NCI-H2196 (cell line): ENCODE measurements around the gene GPR17.

ENCODE experiments used
- DNase-seq: peaks from one replicate; lab custom pipeline; 2025; ENCODE audit not compliant: unreplicated experiment; lab: John Stamatoyannopoulos, UW

GPR17 gene

DNA sequence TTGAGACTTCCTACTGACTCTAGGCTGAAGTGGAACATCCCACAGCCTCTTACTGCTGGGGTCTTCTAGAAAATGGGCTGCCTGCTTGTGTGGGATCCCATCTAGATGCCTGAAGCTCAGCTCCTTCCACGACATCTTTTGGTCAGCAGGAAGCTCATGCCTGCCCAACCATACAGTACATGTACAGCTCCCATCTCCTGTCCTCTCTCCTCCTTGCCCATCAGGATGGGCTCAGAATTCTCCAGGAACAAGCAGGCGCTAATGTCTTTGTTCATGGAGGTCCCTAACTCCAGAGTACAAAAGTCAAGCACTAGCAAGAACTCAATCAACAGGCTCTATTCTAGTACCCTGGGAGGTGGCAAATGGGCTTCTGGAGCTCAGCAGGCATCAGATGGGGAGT, 31.7 kb upstream of the GPR17 start:
- no peak for DNase-seq

DNA sequence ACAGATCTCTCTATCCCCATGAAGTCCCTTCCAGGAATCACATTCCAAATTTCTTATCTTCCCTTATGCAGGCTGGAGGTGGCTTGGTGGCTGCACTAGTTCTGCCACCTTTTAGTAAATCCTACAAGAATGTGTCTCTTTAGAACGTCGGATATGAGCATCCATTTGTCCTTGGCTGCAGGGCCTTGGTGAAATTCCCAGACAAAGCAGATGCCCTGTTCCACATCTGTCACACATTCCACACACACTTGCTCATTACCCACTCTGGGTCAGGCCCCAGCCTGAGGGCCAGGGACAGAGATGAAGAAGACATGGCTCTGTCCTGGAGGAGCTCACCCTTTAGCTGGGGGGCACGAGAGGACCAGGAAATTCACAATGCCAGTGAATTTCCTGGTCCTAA, 31.2 kb upstream of the GPR17 start:
- DNase-seq: no peak

DNA sequence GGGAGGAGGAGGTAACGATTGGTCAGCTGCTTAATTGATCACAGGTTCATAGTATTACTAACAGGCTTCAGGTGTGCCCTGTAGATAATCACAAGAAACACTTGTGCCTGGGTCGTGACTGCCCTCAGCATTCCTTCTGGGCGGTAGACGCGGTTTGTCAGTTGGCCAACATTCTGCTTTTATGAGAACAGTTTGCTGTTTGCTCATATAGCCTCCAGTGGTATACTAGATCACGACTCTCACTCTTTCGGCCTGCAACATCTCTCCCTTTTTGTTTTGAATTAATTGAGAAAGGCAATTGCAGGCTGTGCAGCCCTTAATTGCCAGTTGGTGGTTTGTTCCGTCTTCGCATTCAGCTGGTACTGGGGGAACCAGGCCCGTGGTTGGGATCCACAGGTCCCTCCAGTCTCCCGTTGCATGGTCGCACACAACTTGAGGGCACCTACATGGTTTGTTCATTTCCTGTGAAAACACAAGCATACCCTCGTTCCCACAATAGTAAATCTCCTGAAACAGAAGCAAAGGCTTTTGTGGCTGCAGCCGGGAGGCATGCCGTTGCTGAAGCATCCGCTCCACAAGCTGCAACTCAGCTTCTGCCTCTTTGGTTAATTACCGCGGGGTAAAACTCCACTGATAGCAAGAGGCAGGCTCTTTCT, 30.3 kb upstream of the GPR17 start:
- DNase-seq: no peak

DNA sequence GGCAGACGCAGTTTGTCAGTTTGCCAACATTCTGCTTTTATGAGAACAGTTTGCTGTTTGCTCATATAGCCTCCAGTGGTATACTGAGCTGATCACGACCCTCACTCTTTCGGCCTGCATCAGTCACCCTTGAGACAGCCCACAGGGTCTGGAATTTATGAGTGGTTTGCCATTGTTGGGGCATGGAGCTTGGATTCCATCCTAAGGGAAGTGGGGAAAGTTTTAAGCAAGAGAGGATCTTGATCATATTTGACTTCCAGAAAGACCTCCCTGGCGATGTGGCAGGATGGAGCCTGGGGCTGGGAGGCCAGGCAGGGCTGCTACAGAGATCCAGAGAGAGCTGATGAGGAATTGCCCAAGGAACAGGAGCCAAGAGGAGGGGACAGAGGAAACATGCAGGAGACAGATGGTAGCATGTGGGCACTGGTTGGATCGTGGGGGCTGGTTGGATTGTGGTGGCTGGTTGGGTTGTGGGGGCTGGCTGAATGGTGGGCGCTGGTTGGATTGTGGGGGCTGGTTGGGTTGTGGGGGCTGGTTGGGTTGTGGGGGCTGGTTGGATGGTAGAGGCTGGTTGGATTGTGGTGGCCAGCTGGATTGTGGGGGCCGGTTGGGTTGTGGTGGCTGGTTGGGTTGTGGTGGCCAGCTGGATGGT, 27.3 kb upstream of the GPR17 start:
- DNase-seq: no peak

DNA sequence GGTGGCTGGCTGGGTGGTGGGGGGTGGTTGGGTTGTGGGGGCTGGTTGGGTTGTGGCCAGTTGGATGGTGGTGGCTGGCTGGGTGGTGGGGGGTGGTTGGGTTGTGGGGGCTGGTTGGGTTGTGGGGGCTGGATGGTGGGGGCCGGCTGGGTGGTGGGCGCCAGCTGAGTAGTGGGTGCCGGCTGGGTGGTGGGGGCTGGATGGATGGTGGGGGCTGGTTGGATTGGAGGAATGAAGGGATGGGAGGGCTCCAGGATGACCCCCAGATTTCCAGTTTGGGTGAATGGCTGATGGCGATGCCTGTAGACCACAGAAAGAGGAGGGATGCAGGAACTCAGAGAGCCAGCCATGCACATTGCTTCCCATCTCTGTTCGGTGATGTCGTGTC, 26.8 kb upstream of the GPR17 start:
- no peak for DNase-seq

GRCh38 chr2:127619877-127620705, 25.9 kb upstream of the GPR17 start:
- no peak for DNase-seq

GRCh38 chr2:127620866-127621265, 25.1 kb upstream of the GPR17 start:
- no peak for DNase-seq

DNA sequence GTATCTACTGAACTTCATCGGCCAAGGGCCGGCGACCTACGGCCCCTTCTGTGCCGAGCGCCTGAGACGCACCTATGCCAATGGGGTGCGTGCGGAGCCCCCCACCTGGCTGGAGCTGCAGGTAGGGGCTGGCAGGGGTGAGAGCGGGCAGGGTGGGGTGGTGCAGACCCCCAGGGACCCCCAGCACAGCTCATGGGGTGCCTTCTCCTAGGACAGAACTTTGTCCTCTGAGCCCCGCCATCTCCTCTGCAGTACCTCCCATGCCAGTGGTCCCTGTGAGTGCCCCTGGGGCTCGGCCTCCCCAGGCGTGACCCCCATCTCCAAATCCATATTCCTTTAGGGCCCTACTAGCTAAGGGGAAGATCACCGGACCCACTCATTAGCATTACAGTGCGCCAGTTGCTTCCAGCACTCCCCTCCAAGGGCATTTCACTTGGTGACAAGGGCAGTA, 23.9 kb upstream of the GPR17 start:
- no peak for DNase-seq

- DNase-seq: no peak
Measured at GRCh38 chr2:127622561-127623387, 23.2 kb upstream of the GPR17 start.

- peak; percentile 8 for DNase-seq
Measured at GRCh38 chr2:127623388-127624319, 22.3 kb upstream of the GPR17 start.

GRCh38 chr2:127624320-127624755, 21.6 kb upstream of the GPR17 start:
- no peak for DNase-seq

DNA sequence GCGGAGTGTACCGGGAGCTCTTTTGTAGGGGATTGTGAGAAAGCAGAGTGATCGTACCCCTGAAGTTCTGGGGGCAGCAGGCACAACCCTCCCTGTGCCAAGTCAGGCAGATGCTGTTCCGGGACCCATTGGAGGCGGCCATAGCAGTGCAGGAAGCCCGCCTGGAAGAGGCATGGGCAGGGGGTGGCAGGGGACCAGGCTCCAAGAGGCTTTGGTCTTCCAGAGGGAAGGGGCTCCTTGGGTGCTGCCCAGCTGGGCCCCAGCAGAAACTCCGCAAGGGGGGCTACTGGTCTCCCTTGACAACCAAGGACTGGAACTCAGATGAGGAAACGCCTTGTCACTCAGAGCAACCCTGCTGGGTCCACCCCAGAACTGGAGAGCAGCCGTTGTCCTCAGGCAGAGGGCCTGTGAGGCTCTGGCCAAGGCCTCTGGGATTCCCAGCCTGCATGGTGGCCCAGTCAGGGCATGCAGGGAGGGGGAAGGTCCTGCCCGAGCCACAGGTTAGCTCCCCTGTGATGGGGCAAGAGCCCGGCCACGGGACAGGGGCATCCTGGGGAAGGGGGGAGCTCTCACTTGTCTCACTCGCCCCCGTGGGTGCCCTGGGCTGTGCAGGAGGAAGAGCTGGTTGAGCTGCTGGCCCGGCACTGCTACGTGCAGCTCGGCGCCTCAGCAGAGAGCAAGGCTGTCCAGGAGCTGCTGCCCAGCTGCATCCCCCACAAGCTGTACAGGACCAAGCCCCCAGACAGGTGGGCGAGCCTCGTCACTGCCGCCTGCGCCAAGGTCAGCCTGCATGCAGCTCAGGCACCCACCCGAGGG, 21.0 kb upstream of the GPR17 start:
- no peak for DNase-seq

- DNase-seq: no peak
Measured at GRCh38 chr2:127625572-127625951, 20.4 kb upstream of the GPR17 start.

- DNase-seq: no peak
Measured at GRCh38 chr2:127626175-127626574, 19.8 kb upstream of the GPR17 start.

GRCh38 chr2:127626917-127627739, 18.8 kb upstream of the GPR17 start:
- no peak for DNase-seq

DNA sequence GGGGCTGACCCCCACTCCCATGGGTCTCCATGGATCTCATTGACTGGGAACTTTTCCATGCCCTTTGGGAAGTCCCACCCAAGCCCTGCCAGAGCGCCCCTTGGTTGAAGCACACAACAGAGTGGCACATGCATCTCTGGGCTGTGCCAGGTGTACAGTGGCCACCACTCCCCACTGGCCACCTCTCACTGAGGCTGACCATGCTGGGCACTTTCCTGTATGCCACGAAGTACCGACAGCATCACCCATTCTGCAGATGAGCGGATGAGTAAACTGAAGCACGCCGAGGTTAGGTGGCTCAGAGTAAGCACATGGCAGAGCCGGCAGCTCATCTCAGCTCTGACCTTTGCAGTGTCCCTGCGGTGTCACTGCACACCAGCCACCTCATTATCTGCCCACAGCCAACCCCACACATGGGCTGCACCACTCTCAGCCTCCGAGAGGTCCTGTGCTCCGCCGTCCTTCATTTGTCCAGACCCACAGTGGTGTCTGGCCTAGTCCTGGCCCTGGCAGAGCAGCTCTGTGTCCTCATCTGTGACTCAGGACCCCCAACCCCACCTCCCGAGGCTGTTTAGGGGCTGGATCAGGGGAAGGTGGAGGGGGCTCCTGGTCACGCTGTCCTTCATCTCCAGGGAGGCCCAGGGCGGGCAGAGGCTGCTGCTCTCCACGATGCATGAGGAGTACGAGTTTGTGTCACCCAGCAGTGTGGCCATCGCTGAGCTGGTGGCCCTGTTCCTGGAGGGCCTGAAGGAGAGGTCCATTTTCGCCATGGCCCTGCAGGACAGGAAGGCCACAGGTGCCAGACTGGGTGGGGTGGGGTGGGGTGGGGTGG, 18.0 kb upstream of the GPR17 start:
- no peak for DNase-seq

- no peak for DNase-seq
Measured at GRCh38 chr2:127628767-127629614, 17.0 kb upstream of the GPR17 start.
